ENCODE results near the gene MOB1A.
"Not testable (repeated sequence)": the region's sequence is repeated elsewhere in the genome, so short reads cannot be mapped to it uniquely, and the experiment has no call there.

Gene MOB1A

GRCh38 chr2:74178211-74179062 lies at the start of gene MOB1A:
TSS of gene MOB1A (minus strand) at chr2:74178879. CDS start at chr2:74178674, 205 bp downstream.
- DNase-seq, result peak; percentile 95

- DNase-seq, result no peak
These were observed 49.0 kb upstream of the MOB1A start for GRCh38 chr2:74227646-74228045.

GRCh38 chr2:74226648-74227213 lies 48.1 kb upstream of the MOB1A start:
- DNase-seq, result no peak

- DNase-seq, result no peak
These were observed 47.2 kb upstream of the MOB1A start for GRCh38 chr2:74225698-74226459.

GRCh38 chr2:74223941-74224770 lies 45.5 kb upstream of the MOB1A start:
- DNase-seq, result no peak

GRCh38 chr2:74222300-74222650 lies 43.6 kb upstream of the MOB1A start:
- DNase-seq, result no peak

- no peak for DNase-seq
These were observed 43.1 kb upstream of the MOB1A start for GRCh38 chr2:74221604-74222299.

GRCh38 chr2:74221091-74221490 lies 42.4 kb upstream of the MOB1A start:
- DNase-seq, result no peak

- DNase-seq, result no peak
These were observed 41.3 kb upstream of the MOB1A start for GRCh38 chr2:74219846-74220486.

- DNase-seq, result no peak
These were observed 38.0 kb upstream of the MOB1A start for GRCh38 chr2:74216642-74217041.

GRCh38 chr2:74215771-74216170 lies 37.1 kb upstream of the MOB1A start:
- not testable (repeated sequence) for DNase-seq

- no peak for DNase-seq
These were observed 34.2 kb upstream of the MOB1A start for GRCh38 chr2:74212702-74213410.

GRCh38 chr2:74206180-74206688 lies 27.6 kb upstream of the MOB1A start:
- no peak for DNase-seq

GRCh38 chr2:74205596-74205995 lies 26.9 kb upstream of the MOB1A start:
- DNase-seq, result no peak

- no peak for DNase-seq
These were observed 26.4 kb upstream of the MOB1A start for GRCh38 chr2:74205113-74205512.

GRCh38 chr2:74204436-74204835 lies 25.8 kb upstream of the MOB1A start:
- no peak for DNase-seq

GRCh38 chr2:74201596-74201995 lies 22.9 kb upstream of the MOB1A start:
- DNase-seq, result no peak

- no peak for DNase-seq
These were observed 22.5 kb upstream of the MOB1A start for GRCh38 chr2:74201196-74201595.

GRCh38 chr2:74199871-74200305 lies 21.2 kb upstream of the MOB1A start:
- DNase-seq, result no peak

GRCh38 chr2:74199275-74199701 lies 20.6 kb upstream of the MOB1A start:
- DNase-seq, result no peak
